Large intestine (tissue), 3 donors: Measurements from ENCODE around the gene PDIA2. TPM values are rescaled to one million over a fixed set of nuclear protein-coding genes. Genes with fewer than 3 reads are reported as not detected.

Experiments used
- DNase-seq, 2 donors: peaks; one replicate each; pipeline versions ENCODE4 v3.0.0 to v3.0.0-alpha.2; 2013
- H3K27ac ChIP-seq: one replicate; pipeline ENCODE4 v1.5.1; 2013; ENCODE audit warnings: low read length
- H3K27me3 ChIP-seq: 2 replicates; pipeline ENCODE4 v1.6.1; 2013; ENCODE audit warnings: low read length; ENCODE audit not compliant: control insufficient read depth, insufficient read depth
- H3K36me3 ChIP-seq: 2 replicates; pipeline ENCODE4 v1.6.1; 2013; ENCODE audit warnings: low read length; ENCODE audit not compliant: control insufficient read depth, insufficient read depth
- H3K4me1 ChIP-seq: one replicate; pipeline ENCODE4 v1.6.1; 2013; ENCODE audit warnings: low read length; ENCODE audit not compliant: control insufficient read depth, insufficient read depth
- H3K4me3 ChIP-seq: one replicate; pipeline ENCODE4 v1.5.1; 2013; ENCODE audit warnings: low read length
- H3K9me3 ChIP-seq: one replicate; pipeline ENCODE4 v1.6.1; 2013; ENCODE audit warnings: mild to moderate bottlenecking, low read depth, low read length, moderate library complexity; ENCODE audit not compliant: control insufficient read depth
- WGBS: methylation state at CpG from one replicate; pipeline ENCODE4 v1.1.5; 2013; ENCODE audit warnings: low lambda C conversion rate; ENCODE audit not compliant: insufficient coverage; 5-methylcytosine and 5-hydroxymethylcytosine counted together
- polyA plus RNA-seq: library from polyadenylated mRNA; unstranded; fragments of 120-200 nt; gene quantifications from one replicate; pipeline ENCODE4 v1.2.1, GENCODE V29; 2013

Gene PDIA2
- polyA plus RNA-seq, 1 donor: 1.8 TPM

GRCh38 chr16:280552-280951, 2.4 kb upstream of the PDIA2 start, which contains the start of gene ARHGDIG:
Gene ARHGDIG (plus strand): TSS chr16:280591. CDS start chr16:280681, 90 bp downstream.
- Histone ChIP-seq H3K36me3 (peaks cover 2% of the 10 kb centered on the region), H3K27ac (no peak within 1 kb of the TSS), H3K4me1 (peaks cover 7% of the 10 kb centered on the region), H3K4me3 (peak within 1 kb of the TSS; percentile 10), H3K9me3 (peaks cover 26% of the 10 kb centered on the region), H3K27me3 (peaks cover 56% of the 10 kb centered on the region)
- no CpG with 5 or more reads among the region's 54 CpGs for WGBS
- no peak for DNase-seq

GRCh38 chr16:280991-281659, 1.8 kb upstream of the PDIA2 start:
- Histone ChIP-seq H3K4me3 (peak overlapping the region; percentile 10), H3K4me1 (peaks cover 7% of the 10 kb centered on the region), H3K27ac (no peak overlapping the region), H3K27me3 (peaks cover 53% of the 10 kb centered on the region), H3K9me3 (peaks cover 28% of the 10 kb centered on the region), H3K36me3 (peaks cover 2% of the 10 kb centered on the region)
- WGBS: no CpG with 5 or more reads among the region's 27 CpGs
- DNase-seq: no peak

- peaks cover 46% of the 10 kb centered on the region for H3K27me3 ChIP-seq
- H3K36me3 ChIP-seq: peaks cover 7% of the 10 kb centered on the region
- no peak for DNase-seq
- no CpG with 5 or more reads among the region's 25 CpGs for WGBS
- no peak overlapping the region for H3K27ac ChIP-seq
- no peak overlapping the region for H3K4me3 ChIP-seq
- peaks cover 7% of the 10 kb centered on the region for H3K4me1 ChIP-seq
- peaks cover 30% of the 10 kb centered on the region for H3K9me3 ChIP-seq
Observed at GRCh38 chr16:281660-282255, 1.2 kb upstream of the PDIA2 start.

GRCh38 chr16:282491-282890, 473 bp upstream of the PDIA2 start:
- Histone ChIP-seq H3K9me3 (peaks cover 31% of the 10 kb centered on the region), H3K4me3 (no peak overlapping the region), H3K36me3 (peaks cover 13% of the 10 kb centered on the region), H3K27ac (no peak overlapping the region), H3K27me3 (peaks cover 46% of the 10 kb centered on the region), H3K4me1 (peaks cover 7% of the 10 kb centered on the region)
- no CpG with 5 or more reads among the region's 22 CpGs for WGBS
- no peak for DNase-seq

GRCh38 chr16:284204-285120, 1.5 kb downstream of the PDIA2 start:
- no CpG with 5 or more reads among the region's 52 CpGs for WGBS
- H3K4me1 ChIP-seq: peaks cover 7% of the 10 kb centered on the region
- no peak for DNase-seq

GRCh38 chr16:285146-286055, 2.4 kb downstream of the PDIA2 start:
- no CpG with 5 or more reads among the region's 48 CpGs for WGBS
- peaks cover 7% of the 10 kb centered on the region for H3K4me1 ChIP-seq

More at GRCh38 chr16:284204-285120, 1.5 kb downstream of the PDIA2 start:
- H3K36me3 ChIP-seq: peaks cover 30% of the 10 kb centered on the region
- H3K27me3 ChIP-seq: peaks cover 33% of the 10 kb centered on the region
- no peak overlapping the region for H3K4me3 ChIP-seq
- peaks cover 31% of the 10 kb centered on the region for H3K9me3 ChIP-seq
- no peak overlapping the region for H3K27ac ChIP-seq

GRCh38 chr16:286491-287297, 3.7 kb downstream of the PDIA2 start:
- Histone ChIP-seq H3K4me3 (no peak overlapping the region), H3K4me1 (no peaks in the 10 kb centered on the region), H3K36me3 (peaks cover 52% of the 10 kb centered on the region), H3K27me3 (peaks cover 15% of the 10 kb centered on the region), H3K27ac (no peak overlapping the region), H3K9me3 (peaks cover 18% of the 10 kb centered on the region)
- WGBS: no CpG with 5 or more reads among the region's 22 CpGs
- no peak for DNase-seq

More at GRCh38 chr16:285146-286055, 2.4 kb downstream of the PDIA2 start:
- H3K27ac ChIP-seq: no peak overlapping the region
- H3K27me3 ChIP-seq: peaks cover 26% of the 10 kb centered on the region
- no peak overlapping the region for H3K4me3 ChIP-seq
- DNase-seq: no peak
- H3K9me3 ChIP-seq: peaks cover 28% of the 10 kb centered on the region
- peaks cover 39% of the 10 kb centered on the region for H3K36me3 ChIP-seq

GRCh38 chr16:287298-287811, 4.4 kb downstream of the PDIA2 start:
- no peak overlapping the region for H3K27ac ChIP-seq
- H3K4me1 ChIP-seq: no peaks in the 10 kb centered on the region
- H3K27me3 ChIP-seq: peaks cover 9% of the 10 kb centered on the region
- H3K4me3 ChIP-seq: no peak overlapping the region
- DNase-seq: no peak
- peaks cover 18% of the 10 kb centered on the region for H3K9me3 ChIP-seq
- no CpG with 5 or more reads among the region's 16 CpGs for WGBS
- H3K36me3 ChIP-seq: peaks cover 59% of the 10 kb centered on the region
